Hepatocyte (in vitro differentiated cells): ENCODE measurements around the gene CEBPE. TPM values are rescaled to one million over a fixed set of nuclear protein-coding genes. Genes with fewer than 3 reads are reported as not detected.

Experiments used
- DNase-seq: peaks from one replicate; pipeline ENCODE4 v3.0.0-alpha.2; 2016; ENCODE audit warnings: low spot score
- H2AFZ ChIP-seq: fragments of 200-600 bp; sonication (generic); 2 replicates; pipeline ENCODE4 v1.6.0; 2016; ENCODE audit warnings: antibody characterized with exemption, mild to moderate bottlenecking
- H3K27ac ChIP-seq: fragments of 200-600 bp; sonication (generic); 2 replicates; pipeline ENCODE4 v1.5.1; 2016; ENCODE audit warnings: mild to moderate bottlenecking
- H3K27me3 ChIP-seq: fragments of 200-600 bp; sonication (generic); 2 replicates; pipeline ENCODE4 v1.6.1; 2016
- H3K36me3 ChIP-seq: fragments of 200-600 bp; sonication (generic); replicated peaks from 2 replicates; pipeline ENCODE4 v1.5.1; 2016; ENCODE audit warnings: low read depth; ENCODE audit not compliant: insufficient read depth
- H3K4me1 ChIP-seq: fragments of 200-600 bp; sonication (generic); 2 replicates; pipeline ENCODE4 v1.5.1; 2016; ENCODE audit warnings: mild to moderate bottlenecking, moderate library complexity; ENCODE audit not compliant: insufficient read depth
- H3K4me2 ChIP-seq: fragments of 200-600 bp; sonication (generic); 2 replicates; pipeline ENCODE4 v1.6.0; 2016
- H3K4me3 ChIP-seq: fragments of 200-600 bp; sonication (generic); 2 replicates; pipeline ENCODE4 v1.5.1; 2016; ENCODE audit warnings: mild to moderate bottlenecking
- H3K79me2 ChIP-seq: fragments of 200-600 bp; sonication (generic); 2 replicates; pipeline ENCODE4 v1.6.0; 2017; ENCODE audit warnings: mild to moderate bottlenecking
- H3K9me2 ChIP-seq: fragments of 200-600 bp; sonication (generic); replicated peaks from 2 replicates; pipeline ENCODE4 v1.6.0; 2017; ENCODE audit warnings: mild to moderate bottlenecking; ENCODE audit not compliant: insufficient read depth
- H3K9me3 ChIP-seq: fragments of 200-600 bp; sonication (generic); 2 replicates; pipeline ENCODE4 v1.5.1; 2016; ENCODE audit warnings: low read depth, mild to moderate bottlenecking
- H4K20me1 ChIP-seq: fragments of 200-600 bp; sonication (generic); 2 replicates; pipeline ENCODE4 v1.6.0; 2016; ENCODE audit warnings: mild to moderate bottlenecking; ENCODE audit not compliant: insufficient read depth, poor library complexity, severe bottlenecking
- CTCF ChIP-seq: fragments of 200-600 bp; sonication (generic); IDR thresholded peaks from 2 replicates; pipeline ENCODE4 v1.5.1; 2016; ENCODE audit warnings: antibody characterized with exemption, mild to moderate bottlenecking; ENCODE audit not compliant: poor library complexity
- EZH2 ChIP-seq: fragments of 200-600 bp; sonication (generic); IDR thresholded peaks from 2 replicates; pipeline ENCODE4 v1.6.1; 2016; ENCODE audit warnings: antibody characterized with exemption, mild to moderate bottlenecking, borderline replicate concordance
- EZH2phosphoT487 ChIP-seq: fragments of 200-600 bp; sonication (generic); IDR thresholded peaks from one replicate; pipeline ENCODE4 v1.6.1; 2018; ENCODE audit warnings: antibody characterized with exemption, mild to moderate bottlenecking, low read depth, moderate library complexity; ENCODE audit not compliant: unreplicated experiment, severe bottlenecking
- WGBS: methylation state at CpG from one replicate; pipeline ENCODE4 v1.1.6; 2016; ENCODE audit warnings: low lambda C conversion rate; ENCODE audit errors: missing lambda C conversion rate; 5-methylcytosine and 5-hydroxymethylcytosine counted together
- polyA plus RNA-seq: library from polyadenylated mRNA; unstranded; fragments of >200 nt; fragmentation: Nextera tagmentation; extraction: Ambion mirVana; gene quantifications from 2 replicates; pipeline ENCODE4 v1.2.1, GENCODE V29; 2016
- total RNA-seq: library from RNA; depleted of rRNA; stranded (reverse); fragments of >200 nt; gene quantifications from 2 replicates; pipeline ENCODE4 v1.2.3, GENCODE V29; 2014

CEBPE gene
- total and polyA plus RNA-seq, 2 experiments from 2014 or later, result not detected

- Histone ChIP-seq H3K27ac (no peak overlapping the region), H3K36me3 (no peaks in the 10 kb centered on the region), H3K79me2 (peaks cover 1% of the 10 kb centered on the region), H4K20me1 (no peaks in the 10 kb centered on the region), H3K9me2 (no peaks in the 10 kb centered on the region), H3K9me3 (no peaks in the 10 kb centered on the region), H2AFZ (no peak overlapping the region), H3K4me1 (peaks cover 35% of the 10 kb centered on the region), H3K4me2 (no peak overlapping the region), H3K4me3 (no peak overlapping the region), H3K27me3 (no peaks in the 10 kb centered on the region)
- DNase-seq, result no peak
- WGBS, result 93% methylated on average over 5 of the region's 5 CpGs
- TF ChIP-seq EZH2, result no peak
- no peak for TF ChIP-seq CTCF
- TF ChIP-seq EZH2phosphoT487, result no peak
These were observed 45.9 kb upstream of the CEBPE start for GRCh38 chr14:23164949-23165348.

DNA sequence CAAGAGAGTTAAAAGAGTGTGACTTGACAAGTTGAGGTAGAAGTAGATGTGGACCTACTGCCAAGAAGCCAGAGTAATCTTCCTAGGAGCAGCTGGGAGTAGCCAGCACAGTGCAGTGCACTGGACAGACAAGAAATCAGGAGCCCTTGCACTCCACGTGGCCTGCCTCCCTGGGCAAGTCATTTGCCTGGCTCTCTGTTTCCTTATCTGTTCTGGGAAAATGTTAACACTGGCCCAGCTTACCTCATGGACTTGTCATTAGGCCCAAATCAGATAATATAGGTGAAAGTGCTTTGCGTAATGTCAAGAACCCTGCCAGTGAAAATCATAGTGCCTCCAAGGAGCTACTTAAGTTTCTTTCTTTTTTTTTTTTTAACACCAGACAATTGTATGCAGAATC lies 45.2 kb upstream of the CEBPE start:
- no peak overlapping the region for H3K4me2 ChIP-seq
- H3K36me3 ChIP-seq, result no peaks in the 10 kb centered on the region
- H3K79me2 ChIP-seq, result no peaks in the 10 kb centered on the region
- WGBS, result 57% methylated on average over 2 of the region's 2 CpGs
- no peaks in the 10 kb centered on the region for H3K9me2 ChIP-seq
- no peaks in the 10 kb centered on the region for H3K27me3 ChIP-seq
- H3K27ac ChIP-seq, result no peak overlapping the region
- no peaks in the 10 kb centered on the region for H3K9me3 ChIP-seq
- no peak overlapping the region for H2AFZ ChIP-seq
- H4K20me1 ChIP-seq, result no peaks in the 10 kb centered on the region
- H3K4me1 ChIP-seq, result peaks cover 34% of the 10 kb centered on the region
- no peak for TF ChIP-seq EZH2
- TF ChIP-seq CTCF, result no peak
- no peak for TF ChIP-seq EZH2phosphoT487
- no peak for DNase-seq
- H3K4me3 ChIP-seq, result no peak overlapping the region

DNA sequence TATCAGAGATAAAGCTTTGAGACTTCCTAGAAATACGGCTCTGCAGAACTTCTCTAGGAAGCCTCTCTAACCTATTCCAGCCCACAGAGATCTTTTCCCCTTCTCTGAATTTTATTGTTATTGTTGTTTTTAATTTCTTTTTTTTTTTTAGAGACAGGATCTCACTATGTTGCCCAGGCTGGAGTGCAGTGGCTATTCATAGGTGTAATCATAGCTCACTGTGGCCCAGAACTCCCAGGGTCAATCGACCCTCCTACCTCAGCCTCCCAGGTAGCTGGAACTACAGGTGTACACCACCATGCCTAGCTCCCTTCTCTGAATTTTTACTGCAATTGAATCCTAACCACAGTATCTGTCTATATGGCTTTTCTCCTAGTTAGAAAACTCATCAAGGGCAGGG lies 44.8 kb upstream of the CEBPE start:
- H4K20me1 ChIP-seq, result no peaks in the 10 kb centered on the region
- WGBS, result 94% methylated on average over 2 of the region's 2 CpGs
- TF ChIP-seq CTCF (no peak), EZH2 (no peak), EZH2phosphoT487 (no peak)
- no peaks in the 10 kb centered on the region for H3K79me2 ChIP-seq
- H2AFZ ChIP-seq, result no peak overlapping the region
- no peaks in the 10 kb centered on the region for H3K9me2 ChIP-seq
- H3K27me3 ChIP-seq, result no peaks in the 10 kb centered on the region
- DNase-seq, result no peak
- H3K4me1 ChIP-seq, result peaks cover 29% of the 10 kb centered on the region
- no peak overlapping the region for H3K4me2 ChIP-seq
- H3K9me3 ChIP-seq, result no peaks in the 10 kb centered on the region
- no peak overlapping the region for H3K4me3 ChIP-seq
- no peaks in the 10 kb centered on the region for H3K36me3 ChIP-seq
- H3K27ac ChIP-seq, result no peak overlapping the region

- H3K4me1 ChIP-seq, result peaks cover 19% of the 10 kb centered on the region
- 94% methylated on average over 4 of the region's 4 CpGs for WGBS
These were observed 43.7 kb upstream of the CEBPE start for GRCh38 chr14:23162800-23163199.

More at GRCh38 chr14:23162800-23163199, 43.7 kb upstream of the CEBPE start:
- Histone ChIP-seq H2AFZ (no peak overlapping the region), H3K4me3 (no peak overlapping the region), H4K20me1 (no peaks in the 10 kb centered on the region), H3K4me2 (no peak overlapping the region), H3K9me3 (no peaks in the 10 kb centered on the region), H3K79me2 (no peaks in the 10 kb centered on the region), H3K27me3 (no peaks in the 10 kb centered on the region), H3K9me2 (no peaks in the 10 kb centered on the region), H3K36me3 (no peaks in the 10 kb centered on the region), H3K27ac (no peak overlapping the region)
- TF ChIP-seq EZH2phosphoT487 (no peak), EZH2 (no peak), CTCF (no peak)
- DNase-seq, result no peak
